ENCODE data around the gene PNPT1. TPM values are rescaled to one million over a fixed set of nuclear protein-coding genes. Genes with fewer than 3 reads are reported as not detected.
A peak's percentile ranks its signal among the peaks of the same experiment; 100 is the strongest.
"Not testable (repeated sequence)": the region's sequence is repeated elsewhere in the genome, so short reads cannot be mapped to it uniquely, and the experiment has no call there.

PNPT1 gene
- total and polyA plus RNA-seq, 4 donors: 9.4 to 23.3 (median 16.3) TPM

GRCh38 chr2:55703350-55703749, 9.7 kb upstream of the PNPT1 start:
- WGBS, 2 donors: 31 to 45% methylated on average over 4 of the region's 4 CpGs
- H3K27me3 ChIP-seq (ENCODE audit: control insufficient read depth in 3 of 3, insufficient read depth in 3 of 3, low read length in 2 of 3): no peaks in the 10 kb centered on the region
- no peak for DNase-seq
- H3K27ac ChIP-seq (ENCODE audit: low read depth in 1 of 2, low read length in 1 of 2): no peak overlapping the region
- no peaks in the 10 kb centered on the region for H3K9me3 ChIP-seq (ENCODE audit: control insufficient read depth in 4 of 4, insufficient read depth in 3 of 4, low read length in 3 of 4)
- H3K4me3 ChIP-seq: no peak overlapping the region
- ATAC-seq (ENCODE audit: insufficient read depth, low FRiP score): no peak
- no peaks in the 10 kb centered on the region for H3K4me1 ChIP-seq (ENCODE audit: control insufficient read depth in 5 of 5, insufficient read depth in 5 of 5, low read length in 5 of 5)
- H3K9ac ChIP-seq (ENCODE audit: insufficient read depth in 1 of 2, low read length in 2 of 2): no peak overlapping the region
- H3K36me3 ChIP-seq (ENCODE audit: control insufficient read depth in 4 of 4, insufficient read depth in 4 of 4, low read length in 4 of 4): no peaks in the 10 kb centered on the region
- TF ChIP-seq CTCF (IDR thresholded peaks at IDR 0.05; ENCODE audit: control extremely low read depth, extremely low read depth): no peak

DNA sequence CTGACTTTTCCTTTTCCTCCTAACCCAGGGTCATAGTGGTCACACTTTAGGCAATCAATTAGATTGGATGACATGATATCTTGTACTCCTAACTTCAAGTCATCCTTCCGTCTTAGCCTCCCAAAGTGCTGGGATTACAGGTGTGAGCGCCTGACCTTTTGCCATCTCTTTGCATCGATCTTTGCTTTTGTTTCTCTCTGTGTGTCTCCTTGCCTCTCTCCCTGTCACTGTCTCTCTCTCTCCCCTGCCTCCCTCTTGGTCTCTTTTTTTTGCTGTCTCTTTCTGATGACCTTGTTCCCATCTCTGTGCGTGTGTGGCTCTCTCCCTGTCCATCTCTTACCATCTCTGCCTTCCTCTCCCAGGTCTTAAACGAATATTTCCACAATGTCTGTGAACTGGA, 904 bp downstream of the PNPT1 start:
- not testable (repeated sequence) for H3K36me3 ChIP-seq (ENCODE audit: control insufficient read depth in 4 of 4, insufficient read depth in 4 of 4, low read length in 4 of 4); H3K4me3 ChIP-seq; ATAC-seq (ENCODE audit: insufficient read depth, low FRiP score); H3K27ac ChIP-seq (ENCODE audit: low read depth in 1 of 2, low read length in 1 of 2); H3K27me3 ChIP-seq (ENCODE audit: control insufficient read depth in 3 of 3, insufficient read depth in 3 of 3, low read length in 2 of 3); H3K9me3 ChIP-seq (ENCODE audit: control insufficient read depth in 4 of 4, insufficient read depth in 3 of 4, low read length in 3 of 4); DNase-seq; H3K4me1 ChIP-seq (ENCODE audit: control insufficient read depth in 5 of 5, insufficient read depth in 5 of 5, low read length in 5 of 5)
- WGBS, 2 donors: 30 to 34% methylated on average over 5 of the region's 5 CpGs
- H3K9ac ChIP-seq (ENCODE audit: insufficient read depth in 1 of 2, low read length in 2 of 2): peak overlapping the region in 1 of 2 donors; percentile 77

DNA sequence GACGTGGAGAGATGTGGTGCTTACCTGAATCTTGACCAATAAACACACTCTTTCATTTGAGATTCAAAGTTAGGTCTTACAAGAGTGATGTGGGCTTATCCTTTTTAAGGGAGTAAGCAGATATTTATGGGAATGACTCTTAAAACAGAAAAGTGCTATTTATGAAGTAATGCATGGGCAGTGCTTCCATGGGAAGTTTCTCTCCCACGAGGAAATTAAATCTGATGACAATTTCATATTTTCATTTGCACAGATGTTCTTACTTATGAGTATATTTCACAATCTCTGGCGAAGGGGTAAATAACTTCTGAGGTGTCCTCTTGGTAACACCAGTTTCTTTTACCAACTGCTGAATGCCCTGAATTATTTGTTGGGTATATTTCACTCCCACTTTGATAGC, 21.0 kb downstream of the PNPT1 start:
- Histone ChIP-seq H3K36me3 (ENCODE audit: control insufficient read depth in 4 of 4, insufficient read depth in 4 of 4, low read length in 4 of 4) (peaks cover 5 to 15% (median 11%) of the 10 kb centered on the region in 4 donors), H3K9ac (ENCODE audit: insufficient read depth in 1 of 2, low read length in 2 of 2) (no peak overlapping the region), H3K27me3 (ENCODE audit: control insufficient read depth in 3 of 3, insufficient read depth in 3 of 3, low read length in 2 of 3) (no peaks in the 10 kb centered on the region), H3K4me1 (ENCODE audit: control insufficient read depth in 5 of 5, insufficient read depth in 5 of 5, low read length in 5 of 5) (no peaks in the 10 kb centered on the region), H3K9me3 (ENCODE audit: control insufficient read depth in 4 of 4, insufficient read depth in 3 of 4, low read length in 3 of 4) (no peaks in the 10 kb centered on the region), H3K4me3 (no peak overlapping the region), H3K27ac (ENCODE audit: low read depth in 1 of 2, low read length in 1 of 2) (no peak overlapping the region)
- no peak for DNase-seq
- no peak for TF ChIP-seq CTCF (IDR thresholded peaks at IDR 0.05; ENCODE audit: control extremely low read depth, extremely low read depth)
- WGBS, 2 donors: 88 to 89% methylated on average over 3 of the region's 3 CpGs
- no peak for ATAC-seq (ENCODE audit: insufficient read depth, low FRiP score)

DNA sequence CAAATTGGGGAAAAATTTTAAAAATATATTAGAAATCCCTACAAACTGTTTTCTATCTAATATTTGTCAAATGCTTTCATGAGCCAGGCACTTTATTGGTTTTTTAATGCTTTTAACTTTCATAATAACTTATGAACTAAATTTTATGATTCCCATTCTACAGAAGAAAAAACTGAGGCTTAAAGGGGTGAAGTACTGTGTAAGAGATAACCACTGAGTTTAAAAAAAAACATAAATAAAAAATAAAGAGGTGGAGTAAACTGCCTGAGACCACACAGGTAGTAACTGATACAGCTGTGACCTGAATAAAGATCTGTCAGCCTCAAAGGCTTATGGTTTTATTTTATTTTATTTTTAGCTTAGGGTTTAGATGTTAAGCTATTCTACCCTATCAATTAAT, 24.7 kb downstream of the PNPT1 start:
- no peaks in the 10 kb centered on the region for H3K27me3 ChIP-seq (ENCODE audit: control insufficient read depth in 3 of 3, insufficient read depth in 3 of 3, low read length in 2 of 3)
- DNase-seq (no peak), ATAC-seq (ENCODE audit: insufficient read depth, low FRiP score) (no peak)
- TF ChIP-seq CTCF (IDR thresholded peaks at IDR 0.05; ENCODE audit: control extremely low read depth, extremely low read depth): no peak
- H3K4me1 ChIP-seq (ENCODE audit: control insufficient read depth in 5 of 5, insufficient read depth in 5 of 5, low read length in 5 of 5): no peaks in the 10 kb centered on the region
- no peak overlapping the region for H3K9ac ChIP-seq (ENCODE audit: insufficient read depth in 1 of 2, low read length in 2 of 2)
- H3K9me3 ChIP-seq (ENCODE audit: control insufficient read depth in 4 of 4, insufficient read depth in 3 of 4, low read length in 3 of 4): no peaks in the 10 kb centered on the region
- H3K36me3 ChIP-seq (ENCODE audit: control insufficient read depth in 4 of 4, insufficient read depth in 4 of 4, low read length in 4 of 4): peaks cover 9 to 19% (median 12%) of the 10 kb centered on the region in 4 donors
- H3K4me3 ChIP-seq: no peak overlapping the region
- no peak overlapping the region for H3K27ac ChIP-seq (ENCODE audit: low read depth in 1 of 2, low read length in 1 of 2)
